ENCODE measurements around the gene THAP7. TPM values are rescaled to one million over a fixed set of nuclear protein-coding genes. Genes with fewer than 3 reads are reported as not detected.

Gene THAP7
- total RNA-seq, 1 experiment from 2014 or later = 24.6 TPM

DNA sequence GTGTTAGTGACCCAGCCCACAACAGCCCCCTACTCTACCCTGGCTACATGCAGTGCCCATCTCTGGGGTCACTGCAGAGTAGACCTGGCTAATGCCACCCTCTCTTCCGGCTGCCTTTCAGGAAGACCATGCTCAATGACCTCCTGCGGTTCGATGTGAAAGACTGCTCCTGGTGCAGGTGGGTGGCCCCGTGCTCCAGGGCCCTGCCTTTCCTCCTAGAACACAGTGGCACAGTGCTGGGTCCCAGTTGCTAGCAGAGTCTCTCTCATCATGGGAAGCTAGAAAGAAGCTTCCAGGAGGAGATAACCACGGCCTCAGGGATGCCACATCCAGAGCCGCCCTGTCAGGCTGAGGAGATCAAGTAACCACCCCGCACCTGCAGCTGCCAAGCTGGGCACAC is 16.2 kb downstream of the THAP7 start:
- Histone ChIP-seq H2BK5ac (ENCODE audit: insufficient read length, low read length) (no peak overlapping the region), H4K5ac (ENCODE audit: insufficient read length, low read depth, low read length) (no peak overlapping the region), H2BK120ac (ENCODE audit: low read depth, low read length, poor library complexity, severe bottlenecking) (no peak overlapping the region), H3K23ac (ENCODE audit: insufficient read length, low read depth, low read length) (no peak overlapping the region), H3K27me3 (ENCODE audit: insufficient read depth, low read length) (no peaks in the 10 kb centered on the region), H3K23me2 (ENCODE audit: insufficient read length, low read depth, low read length, poor library complexity, severe bottlenecking) (peaks cover 11% of the 10 kb centered on the region), H3K9ac (ENCODE audit: extremely low read depth, insufficient read length, low read length) (no peak overlapping the region), H4K91ac (ENCODE audit: insufficient read length, low read depth, low read length) (no peak overlapping the region), H2AK5ac (ENCODE audit: insufficient read length, low read length) (no peak overlapping the region), H3K79me1 (ENCODE audit: insufficient read depth, low read depth, low read length, poor library complexity, severe bottlenecking) (no peaks in the 10 kb centered on the region), H4K8ac (replicated peaks; ENCODE audit: insufficient read length, low read depth, low read length) (no peak overlapping the region), H2BK15ac (ENCODE audit: low read depth, low read length) (no peak overlapping the region), H3K56ac (ENCODE audit: insufficient read length, low read depth, low read length) (no peak overlapping the region), H2BK12ac (ENCODE audit: insufficient read length, low read depth, low read length) (no peak overlapping the region), H3K79me2 (ENCODE audit: insufficient read depth, low read length) (no peaks in the 10 kb centered on the region), H2AFZ (ENCODE audit: low read length) (no peak overlapping the region), H2BK20ac (ENCODE audit: low read depth, low read length, poor library complexity, severe bottlenecking) (no peak overlapping the region), H3K4me2 (ENCODE audit: insufficient read depth, insufficient read length, low read length) (no peak overlapping the region), H3K14ac (ENCODE audit: insufficient read depth, low read length) (no peak overlapping the region), H4K20me1 (ENCODE audit: control insufficient read depth, insufficient read depth, insufficient read length) (no peaks in the 10 kb centered on the region), H3K18ac (ENCODE audit: insufficient read length, low read depth, low read length) (no peak overlapping the region), H3K4ac (ENCODE audit: low read depth, low read length) (no peak overlapping the region), H3K9me3 (ENCODE audit: control insufficient read depth, low read depth, low read length) (no peaks in the 10 kb centered on the region), H3K27ac (ENCODE audit: insufficient read length, low read depth, low read length) (no peak overlapping the region), H3T11ph (ENCODE audit: low read length) (no peak overlapping the region), H3K4me1 (ENCODE audit: insufficient read depth, low read length) (0 out of 2 replicates have a peak, but pooled peaks cover 2% of the 10 kb centered on the region)
- peaks cover 15 to 16% of the 10 kb centered on the region in 2 experiments for H3K4me1 Mint-ChIP-seq
- H3K27ac Mint-ChIP-seq = no peak overlapping the region
- H3K4me3 Mint-ChIP-seq = no peak overlapping the region
- no CpG with 5 or more reads among the region's 7 CpGs for WGBS (ENCODE audit: extremely low coverage, insufficient read length, low lambda C conversion rate)
- no peaks in the 10 kb centered on the region; the same call in 1 of the 2 replicates for H3K27me3 Mint-ChIP-seq (ENCODE audit: low read depth)
- no peak for DNase-seq
- TF ChIP-seq, protein P1, sequence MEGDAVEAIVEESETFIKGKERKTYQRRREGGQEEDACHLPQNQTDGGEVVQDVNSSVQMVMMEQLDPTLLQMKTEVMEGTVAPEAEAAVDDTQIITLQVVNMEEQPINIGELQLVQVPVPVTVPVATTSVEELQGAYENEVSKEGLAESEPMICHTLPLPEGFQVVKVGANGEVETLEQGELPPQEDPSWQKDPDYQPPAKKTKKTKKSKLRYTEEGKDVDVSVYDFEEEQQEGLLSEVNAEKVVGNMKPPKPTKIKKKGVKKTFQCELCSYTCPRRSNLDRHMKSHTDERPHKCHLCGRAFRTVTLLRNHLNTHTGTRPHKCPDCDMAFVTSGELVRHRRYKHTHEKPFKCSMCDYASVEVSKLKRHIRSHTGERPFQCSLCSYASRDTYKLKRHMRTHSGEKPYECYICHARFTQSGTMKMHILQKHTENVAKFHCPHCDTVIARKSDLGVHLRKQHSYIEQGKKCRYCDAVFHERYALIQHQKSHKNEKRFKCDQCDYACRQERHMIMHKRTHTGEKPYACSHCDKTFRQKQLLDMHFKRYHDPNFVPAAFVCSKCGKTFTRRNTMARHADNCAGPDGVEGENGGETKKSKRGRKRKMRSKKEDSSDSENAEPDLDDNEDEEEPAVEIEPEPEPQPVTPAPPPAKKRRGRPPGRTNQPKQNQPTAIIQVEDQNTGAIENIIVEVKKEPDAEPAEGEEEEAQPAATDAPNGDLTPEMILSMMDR (conservative IDR thresholded peaks at IDR 0.05) = no peak
- peaks cover 0 to 32% (median 21%) of the 10 kb centered on the region in 3 experiments; a peak in 6 of 7 replicates for H3K36me3 Mint-ChIP-seq (ENCODE audit: insufficient read depth in 1 of 3, low read depth in 3 of 3)
- H3K9me3 Mint-ChIP-seq = no peaks in the 10 kb centered on the region; a peak in 1 of 5 replicates

All from H9 (cell line).